HG03025 (cell line): ENCODE data around the gene ESF1.
A peak's percentile ranks its signal among the peaks of the same experiment; 100 is the strongest.

Experiments used
- ATAC-seq: cut with Tn5 transposase; IDR thresholded peaks from one replicate; pipeline ENCODE4 v1.9.1; 2021; ENCODE audit warnings: mild to moderate bottlenecking, moderate library complexity; ENCODE audit not compliant: unreplicated experiment, low FRiP score

Gene ESF1

GRCh38 chr20:13784893-13785715 lies at the start of gene ESF1, which contains the start of gene NDUFAF5:
ESF1 (minus strand) TSS chr20:13784919; CDS start chr20:13783140, 1,779 bp downstream.
NDUFAF5 (plus strand) TSS chr20:13785028; CDS start chr20:13785069, 41 bp downstream.
- peak; percentile 93 for ATAC-seq

GRCh38 chr20:13831476-13831875 lies 46.8 kb upstream of the ESF1 start:
- no peak for ATAC-seq

- no peak for ATAC-seq
Observed at GRCh38 chr20:13825465-13825864, 40.7 kb upstream of the ESF1 start.

GRCh38 chr20:13824459-13824858 lies 39.7 kb upstream of the ESF1 start:
- ATAC-seq = no peak

GRCh38 chr20:13822459-13822858 lies 37.7 kb upstream of the ESF1 start:
- no peak for ATAC-seq

GRCh38 chr20:13821876-13822275 lies 37.2 kb upstream of the ESF1 start:
- no peak for ATAC-seq

GRCh38 chr20:13819885-13820645 lies 35.3 kb upstream of the ESF1 start:
- peak; percentile 69 for ATAC-seq

GRCh38 chr20:13817342-13817741 lies 32.6 kb upstream of the ESF1 start:
- no peak for ATAC-seq

GRCh38 chr20:13816757-13817156 lies 32.0 kb upstream of the ESF1 start:
- ATAC-seq = no peak

- ATAC-seq = no peak
Observed at GRCh38 chr20:13814672-13815071, 30.0 kb upstream of the ESF1 start.

GRCh38 chr20:13813910-13814309 lies 29.2 kb upstream of the ESF1 start:
- no peak for ATAC-seq

- ATAC-seq = no peak
Observed at GRCh38 chr20:13810446-13810845, 25.7 kb upstream of the ESF1 start.

GRCh38 chr20:13809855-13810254 lies 25.1 kb upstream of the ESF1 start:
- ATAC-seq = no peak

GRCh38 chr20:13809373-13809772 lies 24.7 kb upstream of the ESF1 start:
- ATAC-seq = no peak

- no peak for ATAC-seq
Observed at GRCh38 chr20:13800728-13801134, 16.0 kb upstream of the ESF1 start.

GRCh38 chr20:13799974-13800373 lies 15.3 kb upstream of the ESF1 start:
- no peak for ATAC-seq

- no peak for ATAC-seq
Observed at GRCh38 chr20:13799040-13799439, 14.3 kb upstream of the ESF1 start.

GRCh38 chr20:13794667-13795066 lies 9.9 kb upstream of the ESF1 start:
- ATAC-seq = no peak

GRCh38 chr20:13793001-13793400 lies 8.3 kb upstream of the ESF1 start:
- ATAC-seq = no peak

- no peak for ATAC-seq
Observed at GRCh38 chr20:13791540-13792459, 7.1 kb upstream of the ESF1 start.

GRCh38 chr20:13790708-13791107 lies 6.0 kb upstream of the ESF1 start:
- ATAC-seq = no peak
